Hepatocyte (in vitro differentiated cells): ENCODE data around the gene KNSTRN. TPM values are rescaled to one million over a fixed set of nuclear protein-coding genes. Genes with fewer than 3 reads are reported as not detected.

Source experiments
- DNase-seq: peaks from one replicate; pipeline ENCODE4 v3.0.0-alpha.2; 2016; ENCODE audit warnings: low spot score
- H2AFZ ChIP-seq: fragments of 200-600 bp; sonication (generic); 2 replicates; pipeline ENCODE4 v1.6.0; 2016; ENCODE audit warnings: antibody characterized with exemption, mild to moderate bottlenecking
- H3K27ac ChIP-seq: fragments of 200-600 bp; sonication (generic); 2 replicates; pipeline ENCODE4 v1.5.1; 2016; ENCODE audit warnings: mild to moderate bottlenecking
- H3K27me3 ChIP-seq: fragments of 200-600 bp; sonication (generic); 2 replicates; pipeline ENCODE4 v1.6.1; 2016
- H3K36me3 ChIP-seq: fragments of 200-600 bp; sonication (generic); replicated peaks from 2 replicates; pipeline ENCODE4 v1.5.1; 2016; ENCODE audit warnings: low read depth; ENCODE audit not compliant: insufficient read depth
- H3K4me1 ChIP-seq: fragments of 200-600 bp; sonication (generic); 2 replicates; pipeline ENCODE4 v1.5.1; 2016; ENCODE audit warnings: mild to moderate bottlenecking, moderate library complexity; ENCODE audit not compliant: insufficient read depth
- H3K4me2 ChIP-seq: fragments of 200-600 bp; sonication (generic); 2 replicates; pipeline ENCODE4 v1.6.0; 2016
- H3K4me3 ChIP-seq: fragments of 200-600 bp; sonication (generic); 2 replicates; pipeline ENCODE4 v1.5.1; 2016; ENCODE audit warnings: mild to moderate bottlenecking
- H3K79me2 ChIP-seq: fragments of 200-600 bp; sonication (generic); 2 replicates; pipeline ENCODE4 v1.6.0; 2017; ENCODE audit warnings: mild to moderate bottlenecking
- H3K9me2 ChIP-seq: fragments of 200-600 bp; sonication (generic); replicated peaks from 2 replicates; pipeline ENCODE4 v1.6.0; 2017; ENCODE audit warnings: mild to moderate bottlenecking; ENCODE audit not compliant: insufficient read depth
- H3K9me3 ChIP-seq: fragments of 200-600 bp; sonication (generic); 2 replicates; pipeline ENCODE4 v1.5.1; 2016; ENCODE audit warnings: low read depth, mild to moderate bottlenecking
- H4K20me1 ChIP-seq: fragments of 200-600 bp; sonication (generic); 2 replicates; pipeline ENCODE4 v1.6.0; 2016; ENCODE audit warnings: mild to moderate bottlenecking; ENCODE audit not compliant: insufficient read depth, poor library complexity, severe bottlenecking
- EZH2 ChIP-seq: fragments of 200-600 bp; sonication (generic); IDR thresholded peaks from 2 replicates; pipeline ENCODE4 v1.6.1; 2016; ENCODE audit warnings: antibody characterized with exemption, mild to moderate bottlenecking, borderline replicate concordance
- EZH2phosphoT487 ChIP-seq: fragments of 200-600 bp; sonication (generic); IDR thresholded peaks from one replicate; pipeline ENCODE4 v1.6.1; 2018; ENCODE audit warnings: antibody characterized with exemption, mild to moderate bottlenecking, low read depth, moderate library complexity; ENCODE audit not compliant: unreplicated experiment, severe bottlenecking
- WGBS: methylation state at CpG from one replicate; pipeline ENCODE4 v1.1.6; 2016; ENCODE audit warnings: low lambda C conversion rate; ENCODE audit errors: missing lambda C conversion rate; 5-methylcytosine and 5-hydroxymethylcytosine counted together
- polyA plus RNA-seq: library from polyadenylated mRNA; unstranded; fragments of >200 nt; fragmentation: Nextera tagmentation; extraction: Ambion mirVana; gene quantifications from 2 replicates; pipeline ENCODE4 v1.2.1, GENCODE V29; 2016
- total RNA-seq: library from RNA; depleted of rRNA; stranded (reverse); fragments of >200 nt; gene quantifications from 2 replicates; pipeline ENCODE4 v1.2.3, GENCODE V29; 2014
- TF ChIP-seq, protein P1 (sequence below): fragments of 200-600 bp; sonication (generic); IDR thresholded peaks from 2 replicates; pipeline ENCODE4 v1.5.1; 2016; ENCODE audit warnings: antibody characterized with exemption, mild to moderate bottlenecking; ENCODE audit not compliant: poor library complexity

KNSTRN gene
- total and polyA plus RNA-seq, 2 experiments from 2014 or later: 14.0 to 24.0 TPM

DNA sequence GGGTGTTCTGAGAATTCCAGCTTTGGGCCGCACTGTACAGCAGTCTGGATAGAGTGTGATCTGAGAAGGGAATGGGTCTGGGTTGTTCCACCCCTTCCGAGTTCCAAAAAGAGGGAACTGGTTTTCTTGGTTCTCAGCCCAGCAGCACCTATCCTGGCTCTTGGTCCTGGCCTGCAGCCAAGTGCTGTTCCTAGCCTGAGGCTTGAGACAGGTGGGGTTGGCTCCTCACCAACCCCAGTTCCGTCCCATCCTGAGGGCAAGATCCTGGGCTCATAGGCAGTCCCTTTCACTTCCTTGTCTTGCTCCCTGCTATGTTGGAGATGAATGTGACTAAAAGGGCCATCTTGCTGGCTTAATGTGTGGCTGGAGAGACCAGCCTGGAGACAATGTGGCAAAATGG, 38.3 kb downstream of the KNSTRN start:
- DNase-seq: no peak
- TF ChIP-seq EZH2: no peak
- no peak for TF ChIP-seq EZH2phosphoT487
- TF ChIP-seq, protein P1, sequence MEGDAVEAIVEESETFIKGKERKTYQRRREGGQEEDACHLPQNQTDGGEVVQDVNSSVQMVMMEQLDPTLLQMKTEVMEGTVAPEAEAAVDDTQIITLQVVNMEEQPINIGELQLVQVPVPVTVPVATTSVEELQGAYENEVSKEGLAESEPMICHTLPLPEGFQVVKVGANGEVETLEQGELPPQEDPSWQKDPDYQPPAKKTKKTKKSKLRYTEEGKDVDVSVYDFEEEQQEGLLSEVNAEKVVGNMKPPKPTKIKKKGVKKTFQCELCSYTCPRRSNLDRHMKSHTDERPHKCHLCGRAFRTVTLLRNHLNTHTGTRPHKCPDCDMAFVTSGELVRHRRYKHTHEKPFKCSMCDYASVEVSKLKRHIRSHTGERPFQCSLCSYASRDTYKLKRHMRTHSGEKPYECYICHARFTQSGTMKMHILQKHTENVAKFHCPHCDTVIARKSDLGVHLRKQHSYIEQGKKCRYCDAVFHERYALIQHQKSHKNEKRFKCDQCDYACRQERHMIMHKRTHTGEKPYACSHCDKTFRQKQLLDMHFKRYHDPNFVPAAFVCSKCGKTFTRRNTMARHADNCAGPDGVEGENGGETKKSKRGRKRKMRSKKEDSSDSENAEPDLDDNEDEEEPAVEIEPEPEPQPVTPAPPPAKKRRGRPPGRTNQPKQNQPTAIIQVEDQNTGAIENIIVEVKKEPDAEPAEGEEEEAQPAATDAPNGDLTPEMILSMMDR: no peak
- Histone ChIP-seq H3K27me3 (no peaks in the 10 kb centered on the region), H3K4me3 (no peak overlapping the region), H3K4me1 (peaks cover 5% of the 10 kb centered on the region), H3K4me2 (no peak overlapping the region), H3K79me2 (no peaks in the 10 kb centered on the region), H3K9me3 (no peaks in the 10 kb centered on the region), H3K27ac (no peak overlapping the region), H3K9me2 (no peaks in the 10 kb centered on the region), H3K36me3 (no peaks in the 10 kb centered on the region), H4K20me1 (no peaks in the 10 kb centered on the region), H2AFZ (no peak overlapping the region)
- 71% methylated on average over 3 of the region's 3 CpGs for WGBS

DNA sequence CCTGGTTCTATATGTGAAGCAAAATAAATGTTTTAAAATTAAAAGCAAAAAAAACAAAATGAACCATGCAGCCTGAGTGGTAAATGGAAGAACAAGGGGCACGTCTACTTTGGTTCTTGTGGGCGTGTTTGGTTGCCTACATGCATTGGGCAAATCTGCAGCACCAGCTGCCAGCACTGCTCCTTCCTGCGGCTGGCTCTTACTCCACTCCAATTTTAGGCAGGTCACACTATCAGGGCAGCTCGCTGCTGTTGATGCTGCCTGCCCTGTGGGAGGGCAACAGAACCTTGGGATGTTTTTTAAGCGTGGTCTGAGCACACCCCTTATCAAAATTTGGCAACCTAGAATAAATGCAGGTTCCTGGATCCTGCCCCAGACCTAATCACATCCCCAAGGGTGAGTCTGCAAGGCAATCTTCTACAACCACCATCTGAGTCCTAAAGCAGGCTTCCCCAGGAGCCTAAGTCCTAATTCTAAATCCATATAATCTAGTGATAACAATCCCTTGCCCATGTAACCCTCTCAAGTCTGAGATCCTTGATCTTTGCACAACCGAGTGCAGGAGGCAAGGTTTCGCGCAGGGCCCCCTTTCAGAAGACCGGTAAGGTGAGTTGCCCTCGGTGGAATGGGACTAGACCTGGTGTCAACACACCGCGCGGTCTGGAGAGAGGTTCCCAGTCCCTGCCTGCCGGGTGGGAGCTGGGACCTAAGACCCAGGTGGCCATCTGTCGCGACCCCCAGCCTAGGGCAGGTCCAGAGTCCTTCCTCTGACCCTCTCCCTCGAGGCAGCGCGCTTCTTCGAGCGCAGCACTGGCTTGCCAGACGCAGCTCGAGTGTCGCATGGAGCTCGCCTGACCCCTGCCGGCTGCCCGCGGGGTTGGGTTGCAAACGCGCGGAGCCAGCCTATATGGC, 39.0 kb downstream of the KNSTRN start:
- H3K4me2 ChIP-seq: peak overlapping the region; percentile 70
- H3K9me3 ChIP-seq: no peaks in the 10 kb centered on the region
- 13% methylated on average over 31 of the region's 31 CpGs for WGBS
- no peaks in the 10 kb centered on the region for H4K20me1 ChIP-seq
- TF ChIP-seq EZH2: no peak
- TF ChIP-seq, protein P1: peak; percentile 92
- TF ChIP-seq EZH2phosphoT487: no peak
- no peaks in the 10 kb centered on the region for H3K9me2 ChIP-seq
- no peak overlapping the region for H2AFZ ChIP-seq
- peaks cover 5% of the 10 kb centered on the region for H3K4me1 ChIP-seq
- no peaks in the 10 kb centered on the region for H3K36me3 ChIP-seq
- H3K27ac ChIP-seq: no peak overlapping the region
- no peaks in the 10 kb centered on the region for H3K27me3 ChIP-seq
- no peak overlapping the region for H3K4me3 ChIP-seq
- no peaks in the 10 kb centered on the region for H3K79me2 ChIP-seq
- peak; percentile 83 for DNase-seq

DNA sequence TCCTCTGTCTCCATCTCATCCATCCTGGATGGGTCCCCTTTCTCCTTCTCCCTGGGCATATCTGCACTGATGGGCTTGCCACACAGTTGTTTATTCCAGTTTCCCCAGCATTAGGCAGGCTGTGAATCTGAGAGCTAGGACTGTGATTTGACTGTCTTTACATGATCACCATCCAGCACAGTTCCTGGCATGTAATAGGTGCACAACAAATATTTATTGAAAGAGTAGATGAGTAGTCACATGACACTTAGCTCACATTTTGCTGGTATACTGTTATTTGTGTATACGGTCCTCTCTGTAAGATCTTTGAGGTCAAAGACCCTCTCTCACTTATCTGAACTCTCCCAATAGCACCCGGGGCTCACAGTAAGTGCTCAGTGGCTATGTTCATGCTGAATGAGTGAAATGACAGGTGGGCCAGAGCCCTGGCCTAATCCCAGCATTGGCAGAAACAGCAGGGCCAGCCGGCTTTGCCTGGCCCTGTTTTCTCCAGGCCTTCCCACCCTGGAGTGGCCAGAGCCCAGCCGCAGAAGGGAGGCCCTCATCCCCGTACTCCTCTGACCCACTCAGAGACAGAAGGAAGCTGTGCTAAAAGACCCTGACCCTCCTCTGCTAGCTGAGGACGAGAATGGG, 42.1 kb downstream of the KNSTRN start:
- H3K27ac ChIP-seq: no peak overlapping the region
- no peaks in the 10 kb centered on the region for H3K79me2 ChIP-seq
- DNase-seq: no peak
- H4K20me1 ChIP-seq: no peaks in the 10 kb centered on the region
- H3K9me3 ChIP-seq: no peaks in the 10 kb centered on the region
- no peaks in the 10 kb centered on the region for H3K9me2 ChIP-seq
- no peak overlapping the region for H3K4me2 ChIP-seq
- WGBS: 85% methylated on average over 6 of the region's 6 CpGs
- peaks cover 6% of the 10 kb centered on the region for H3K27me3 ChIP-seq
- peaks cover 5% of the 10 kb centered on the region for H3K4me1 ChIP-seq
- no peak overlapping the region for H3K4me3 ChIP-seq
- TF ChIP-seq EZH2phosphoT487: no peak
- no peak for TF ChIP-seq EZH2
- TF ChIP-seq, protein P1: no peak
- no peaks in the 10 kb centered on the region for H3K36me3 ChIP-seq
- H2AFZ ChIP-seq: no peak overlapping the region
